DND-41 (cell line): ENCODE data around the gene LGALS3.

Experiments used
- CTCF ChIP-seq: IDR thresholded peaks from 2 replicates; pipeline ENCODE4 v1.5.1; 2012; ENCODE audit warnings: borderline replicate concordance, low read length, moderate library complexity, mild to moderate bottlenecking; ENCODE audit not compliant: poor library complexity, severe bottlenecking; ENCODE audit errors: extremely low read depth
- EZH2 ChIP-seq: IDR thresholded peaks from 3 replicates; pipeline ENCODE4 v1.6.1; 2012; ENCODE audit warnings: borderline replicate concordance, low read depth, mild to moderate bottlenecking, moderate library complexity, low read length, inconsistent platforms; ENCODE audit not compliant: severe bottlenecking

- TF ChIP-seq CTCF (no peak), EZH2 (no peak)
Observed at GRCh38 chr14:55123101-55123500, 6.0 kb upstream of the LGALS3 start.
